GM23338 (cell line): Measurements from ENCODE around the gene COL18A1. TPM values are rescaled to one million over a fixed set of nuclear protein-coding genes. Genes with fewer than 3 reads are reported as not detected.
A peak's percentile ranks its signal among the peaks of the same experiment; 100 is the strongest.

Experiments
- ATAC-seq: fragments of 200-7000 bp; cut with Tn5 transposase; 3 replicates; pipeline ENCODE4 v1.9.1; 2020
- DNase-seq: peaks from one replicate; pipeline ENCODE4 v3.0.0-alpha.2; 2015; ENCODE audit warnings: low spot score
- H2AFZ ChIP-seq: fragments of 200-600 bp; sonication (generic); 2 replicates; pipeline ENCODE4 v1.8.0; 2016; ENCODE audit warnings: antibody characterized with exemption, mild to moderate bottlenecking, moderate library complexity
- H3F3A ChIP-seq: fragments of 200-600 bp; sonication (generic); replicated peaks from 2 replicates; pipeline ENCODE4 v1.8.0; 2017; ENCODE audit warnings: antibody characterized with exemption, mixed run types, low read depth
- H3K27ac ChIP-seq: fragments of 200-600 bp; sonication (generic); 2 replicates; pipeline ENCODE4 v1.6.1; 2016; ENCODE audit warnings: low read depth
- H3K27me3 ChIP-seq: fragments of 200-600 bp; sonication (generic); 2 replicates; pipeline ENCODE4 v1.8.0; 2016; ENCODE audit warnings: mild to moderate bottlenecking, mixed run types, moderate library complexity; ENCODE audit not compliant: insufficient read depth
- H3K36me3 ChIP-seq: fragments of 200-600 bp; sonication (generic); 2 replicates; pipeline ENCODE4 v1.8.0; 2016; ENCODE audit warnings: mild to moderate bottlenecking; ENCODE audit not compliant: insufficient read depth
- H3K4me1 ChIP-seq: fragments of 200-600 bp; sonication (generic); 2 replicates; pipeline ENCODE4 v1.8.0; 2016; ENCODE audit warnings: mild to moderate bottlenecking, moderate library complexity; ENCODE audit not compliant: insufficient read depth
- H3K4me2 ChIP-seq: fragments of 200-600 bp; sonication (generic); 2 replicates; pipeline ENCODE4 v1.7.1; 2017; ENCODE audit warnings: mixed run types
- H3K4me3 ChIP-seq: fragments of 200-600 bp; sonication (generic); 2 replicates; pipeline ENCODE4 v1.6.1; 2016; ENCODE audit warnings: mixed run types
- H3K79me2 ChIP-seq: fragments of 200-600 bp; sonication (generic); replicated peaks from 2 replicates; pipeline ENCODE4 v1.8.0; 2017; ENCODE audit warnings: mild to moderate bottlenecking; ENCODE audit not compliant: insufficient read depth
- H3K9me2 ChIP-seq: fragments of 200-600 bp; sonication (generic); 2 replicates; pipeline ENCODE4 v1.8.0; 2017; ENCODE audit not compliant: insufficient read depth
- H4K20me1 ChIP-seq: fragments of 200-600 bp; sonication (generic); replicated peaks from 2 replicates; pipeline ENCODE4 v1.8.0; 2017; ENCODE audit warnings: mild to moderate bottlenecking; ENCODE audit not compliant: insufficient read depth
- H3K27ac Mint-ChIP-seq: 2 replicates; pipeline ENCODE4 v1.8.0; 2020; ENCODE audit warnings: inconsistent platforms, mild to moderate bottlenecking, moderate library complexity, mixed read lengths
- H3K27me3 Mint-ChIP-seq: 3 replicates; pipeline ENCODE4 v1.8.0; 2022; ENCODE audit warnings: low read depth, mild to moderate bottlenecking, moderate library complexity, mixed read lengths, inconsistent platforms; ENCODE audit not compliant: insufficient read depth, poor library complexity
- H3K36me3 Mint-ChIP-seq: 3 replicates; pipeline ENCODE4 v1.8.0; 2021; ENCODE audit warnings: low read depth, mild to moderate bottlenecking, inconsistent platforms, moderate library complexity, mixed read lengths
- H3K4me1 Mint-ChIP-seq: 3 replicates; pipeline ENCODE4 v1.8.0; 2020; ENCODE audit warnings: mild to moderate bottlenecking, inconsistent platforms, mixed read lengths
- H3K4me3 Mint-ChIP-seq: 3 replicates; pipeline ENCODE4 v1.8.0; 2021; ENCODE audit warnings: moderate library complexity, mild to moderate bottlenecking, inconsistent platforms, mixed read lengths
- H3K9me3 Mint-ChIP-seq: 3 replicates; pipeline ENCODE4 v1.8.0; 2020; ENCODE audit warnings: moderate library complexity, mild to moderate bottlenecking, inconsistent platforms, mixed read lengths
- STAT1 ChIP-seq: IDR thresholded peaks from one replicate; pipeline ENCODE4 v1.6.1; 2016; ENCODE audit warnings: antibody characterized with exemption; ENCODE audit not compliant: unreplicated experiment
- ZNF462 ChIP-seq: fragments of 250-450 bp; sonication (Bioruptor Pico); IDR thresholded peaks from 2 replicates; pipeline ENCODE4 v1.5.0; 2020; ENCODE audit warnings: mild to moderate bottlenecking, moderate library complexity
- polyA plus RNA-seq: library from polyadenylated mRNA; unstranded; fragments of >200 nt; fragmentation: Nextera tagmentation; extraction: Ambion mirVana; gene quantifications from 2 replicates; pipeline ENCODE4 v1.2.1, GENCODE V29; 2016
- total RNA-seq: library from RNA; depleted of rRNA; stranded (reverse); fragments of >200 nt; shearing (Covaris generic); gene quantifications from 2 replicates; pipeline ENCODE4 v1.2.3, GENCODE V29; 2014
- TF ChIP-seq, protein P1 (sequence below), 2 experiments: fragments of 200-600 bp in 1 of 2; sonication (generic) in 1 of 2; conservative IDR thresholded peaks; 2 replicates each; pipeline versions ENCODE4 v1.5.1 to v1.6.1; 2016 to 2017; ENCODE audit warnings: antibody characterized with exemption in 2 of 2, low read depth in 2 of 2, mild to moderate bottlenecking in 2 of 2, moderate library complexity in 1 of 2
- TF ChIP-seq, protein P2 (sequence below): IDR thresholded peaks from one replicate; pipeline ENCODE4 v1.6.1; 2018; ENCODE audit warnings: antibody characterized with exemption; ENCODE audit not compliant: unreplicated experiment

Gene COL18A1
- total and polyA plus RNA-seq, 2 experiments from 2014 or later: 38.4 to 430 TPM

DNA sequence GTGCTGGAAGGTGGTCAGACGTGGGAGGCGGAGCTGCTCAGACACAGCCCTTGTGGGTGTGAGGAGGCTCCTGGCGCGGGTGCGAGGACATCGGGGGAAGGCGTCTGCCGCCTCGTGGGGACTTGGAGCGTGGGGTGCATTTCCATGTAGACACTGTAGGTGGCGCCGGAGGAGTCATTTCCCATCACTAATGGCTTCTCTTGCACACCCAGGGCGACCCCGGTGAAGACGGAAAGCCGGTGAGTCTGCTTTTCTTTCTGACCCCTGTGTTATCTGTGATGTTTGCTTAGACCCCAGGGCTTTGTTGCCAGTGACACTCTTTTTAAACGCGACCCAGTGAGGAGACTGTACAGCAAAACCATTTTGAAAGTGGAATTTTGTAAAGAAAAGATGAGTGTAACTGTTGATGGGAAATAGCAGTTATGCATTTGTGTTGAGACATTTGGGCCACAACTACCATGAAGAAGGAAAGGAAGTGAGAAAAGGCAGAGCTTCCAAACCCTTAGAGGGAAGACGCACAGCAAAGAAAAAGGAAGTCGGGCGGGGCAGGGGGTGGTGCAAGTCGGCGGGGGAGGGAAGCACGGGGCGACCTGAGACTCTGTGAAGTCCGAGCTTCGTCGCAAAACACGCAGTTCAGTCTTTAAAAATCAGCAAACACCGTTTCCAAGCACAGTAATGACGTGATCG, 73.3 kb downstream of the COL18A1 start:
- ATAC-seq (peak; percentile 84), DNase-seq (peak; percentile 84)
- Histone ChIP-seq H3K9me2 (no peaks in the 10 kb centered on the region), H3K79me2 (peaks cover 11% of the 10 kb centered on the region; the same call in 1 of the 2 replicates), H3K27ac (peak overlapping the region; percentile 69; the same call in 1 of the 2 replicates), H3K27me3 (no peaks in the 10 kb centered on the region), H3F3A (peaks cover 21% of the 10 kb centered on the region), H3K4me3 (no peak overlapping the region), H3K36me3 (peaks cover 17% of the 10 kb centered on the region), H3K4me2 (no peak overlapping the region), H3K4me1 (no peaks in the 10 kb centered on the region), H4K20me1 (0 out of 2 replicates have a peak, but pooled peaks cover 7% of the 10 kb centered on the region), H2AFZ (no peak overlapping the region)
- Mint-ChIP-seq H3K4me1 (peaks cover 8% of the 10 kb centered on the region), H3K9me3 (peaks cover 8% of the 10 kb centered on the region), H3K36me3 (peaks cover 62% of the 10 kb centered on the region), H3K4me3 (no peak overlapping the region; the same call in 2 of the 3 replicates), H3K27me3 (peaks cover 22% of the 10 kb centered on the region), H3K27ac (peak overlapping the region; percentile 41; the same call in 1 of the 2 replicates)
- TF ChIP-seq ZNF462 (no peak), STAT1 (no peak)
- TF ChIP-seq, protein P1, sequence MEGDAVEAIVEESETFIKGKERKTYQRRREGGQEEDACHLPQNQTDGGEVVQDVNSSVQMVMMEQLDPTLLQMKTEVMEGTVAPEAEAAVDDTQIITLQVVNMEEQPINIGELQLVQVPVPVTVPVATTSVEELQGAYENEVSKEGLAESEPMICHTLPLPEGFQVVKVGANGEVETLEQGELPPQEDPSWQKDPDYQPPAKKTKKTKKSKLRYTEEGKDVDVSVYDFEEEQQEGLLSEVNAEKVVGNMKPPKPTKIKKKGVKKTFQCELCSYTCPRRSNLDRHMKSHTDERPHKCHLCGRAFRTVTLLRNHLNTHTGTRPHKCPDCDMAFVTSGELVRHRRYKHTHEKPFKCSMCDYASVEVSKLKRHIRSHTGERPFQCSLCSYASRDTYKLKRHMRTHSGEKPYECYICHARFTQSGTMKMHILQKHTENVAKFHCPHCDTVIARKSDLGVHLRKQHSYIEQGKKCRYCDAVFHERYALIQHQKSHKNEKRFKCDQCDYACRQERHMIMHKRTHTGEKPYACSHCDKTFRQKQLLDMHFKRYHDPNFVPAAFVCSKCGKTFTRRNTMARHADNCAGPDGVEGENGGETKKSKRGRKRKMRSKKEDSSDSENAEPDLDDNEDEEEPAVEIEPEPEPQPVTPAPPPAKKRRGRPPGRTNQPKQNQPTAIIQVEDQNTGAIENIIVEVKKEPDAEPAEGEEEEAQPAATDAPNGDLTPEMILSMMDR (conservative IDR thresholded peaks at IDR 0.05; ENCODE audit: low read depth in 2 of 2): peak; percentile 60 to 71
- TF ChIP-seq, protein P2, sequence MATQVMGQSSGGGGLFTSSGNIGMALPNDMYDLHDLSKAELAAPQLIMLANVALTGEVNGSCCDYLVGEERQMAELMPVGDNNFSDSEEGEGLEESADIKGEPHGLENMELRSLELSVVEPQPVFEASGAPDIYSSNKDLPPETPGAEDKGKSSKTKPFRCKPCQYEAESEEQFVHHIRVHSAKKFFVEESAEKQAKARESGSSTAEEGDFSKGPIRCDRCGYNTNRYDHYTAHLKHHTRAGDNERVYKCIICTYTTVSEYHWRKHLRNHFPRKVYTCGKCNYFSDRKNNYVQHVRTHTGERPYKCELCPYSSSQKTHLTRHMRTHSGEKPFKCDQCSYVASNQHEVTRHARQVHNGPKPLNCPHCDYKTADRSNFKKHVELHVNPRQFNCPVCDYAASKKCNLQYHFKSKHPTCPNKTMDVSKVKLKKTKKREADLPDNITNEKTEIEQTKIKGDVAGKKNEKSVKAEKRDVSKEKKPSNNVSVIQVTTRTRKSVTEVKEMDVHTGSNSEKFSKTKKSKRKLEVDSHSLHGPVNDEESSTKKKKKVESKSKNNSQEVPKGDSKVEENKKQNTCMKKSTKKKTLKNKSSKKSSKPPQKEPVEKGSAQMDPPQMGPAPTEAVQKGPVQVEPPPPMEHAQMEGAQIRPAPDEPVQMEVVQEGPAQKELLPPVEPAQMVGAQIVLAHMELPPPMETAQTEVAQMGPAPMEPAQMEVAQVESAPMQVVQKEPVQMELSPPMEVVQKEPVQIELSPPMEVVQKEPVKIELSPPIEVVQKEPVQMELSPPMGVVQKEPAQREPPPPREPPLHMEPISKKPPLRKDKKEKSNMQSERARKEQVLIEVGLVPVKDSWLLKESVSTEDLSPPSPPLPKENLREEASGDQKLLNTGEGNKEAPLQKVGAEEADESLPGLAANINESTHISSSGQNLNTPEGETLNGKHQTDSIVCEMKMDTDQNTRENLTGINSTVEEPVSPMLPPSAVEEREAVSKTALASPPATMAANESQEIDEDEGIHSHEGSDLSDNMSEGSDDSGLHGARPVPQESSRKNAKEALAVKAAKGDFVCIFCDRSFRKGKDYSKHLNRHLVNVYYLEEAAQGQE: no peak
